Mammary epithelial cell (primary cell): Measurements from ENCODE around the gene TNFSF11.

Experiments
- EZH2 ChIP-seq: IDR thresholded peaks from 2 replicates; pipeline ENCODE4 v1.6.1; 2012; ENCODE audit warnings: low read length, inconsistent platforms, borderline replicate concordance
- TF ChIP-seq, protein P1 (sequence below), 2 donors: IDR thresholded peaks in 1 of 2; conservative IDR thresholded peaks in 1 of 2; 2 replicates each; pipeline ENCODE4 v1.5.1; 2011 to 2012; ENCODE audit warnings: inconsistent platforms in 2 of 2, low read length in 2 of 2, mild to moderate bottlenecking in 2 of 2, control low read depth in 1 of 2, low read depth in 1 of 2; ENCODE audit not compliant: insufficient read depth in 1 of 2; ENCODE audit errors: extremely low read depth in 1 of 2

DNA sequence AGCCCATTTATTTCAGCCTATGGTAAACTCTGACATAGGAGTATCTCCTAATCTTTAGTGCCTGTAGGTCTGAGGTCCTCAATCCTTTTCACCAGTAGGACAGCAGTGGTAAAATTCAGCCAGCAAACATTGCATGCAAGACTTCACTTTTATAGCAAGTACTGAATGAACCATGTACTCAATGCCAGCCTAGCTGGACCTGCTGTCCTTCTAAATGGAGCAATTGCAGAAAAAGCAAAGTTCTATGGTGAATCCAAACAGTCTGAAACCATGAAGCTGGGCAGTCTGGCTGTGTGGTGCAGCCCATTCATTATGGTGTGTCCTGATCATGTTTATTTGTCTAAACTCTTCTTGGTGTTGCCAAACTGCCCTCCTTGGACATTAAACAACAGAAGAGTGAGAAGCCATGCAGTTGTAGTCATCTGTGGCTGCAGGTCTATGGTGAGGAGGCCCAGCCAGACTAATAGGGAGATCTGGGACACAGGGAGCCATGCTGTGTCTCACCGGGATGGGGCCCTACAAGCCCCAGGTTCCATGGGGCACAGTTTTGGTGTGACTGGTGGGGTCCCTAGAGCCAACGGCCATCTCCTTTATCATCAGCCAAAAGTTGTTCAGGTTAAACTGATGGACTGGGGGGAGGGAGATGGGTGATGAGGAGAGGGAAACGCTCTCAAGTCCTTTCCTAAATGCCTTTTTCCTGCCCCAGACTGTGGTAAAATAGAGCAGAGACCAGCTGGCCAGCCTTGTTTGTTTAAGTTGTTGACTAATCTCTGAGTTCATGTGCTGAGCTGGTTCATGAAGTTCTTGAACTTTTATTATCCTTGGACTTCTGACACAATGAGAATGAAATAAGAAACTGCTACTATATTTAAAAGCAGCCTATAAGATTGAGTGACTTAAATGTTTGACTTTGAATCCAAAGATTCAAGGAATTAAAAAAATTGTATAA is 20.6 kb upstream of the TNFSF11 start:
- TF ChIP-seq EZH2, result no peak
- TF ChIP-seq, protein P1, sequence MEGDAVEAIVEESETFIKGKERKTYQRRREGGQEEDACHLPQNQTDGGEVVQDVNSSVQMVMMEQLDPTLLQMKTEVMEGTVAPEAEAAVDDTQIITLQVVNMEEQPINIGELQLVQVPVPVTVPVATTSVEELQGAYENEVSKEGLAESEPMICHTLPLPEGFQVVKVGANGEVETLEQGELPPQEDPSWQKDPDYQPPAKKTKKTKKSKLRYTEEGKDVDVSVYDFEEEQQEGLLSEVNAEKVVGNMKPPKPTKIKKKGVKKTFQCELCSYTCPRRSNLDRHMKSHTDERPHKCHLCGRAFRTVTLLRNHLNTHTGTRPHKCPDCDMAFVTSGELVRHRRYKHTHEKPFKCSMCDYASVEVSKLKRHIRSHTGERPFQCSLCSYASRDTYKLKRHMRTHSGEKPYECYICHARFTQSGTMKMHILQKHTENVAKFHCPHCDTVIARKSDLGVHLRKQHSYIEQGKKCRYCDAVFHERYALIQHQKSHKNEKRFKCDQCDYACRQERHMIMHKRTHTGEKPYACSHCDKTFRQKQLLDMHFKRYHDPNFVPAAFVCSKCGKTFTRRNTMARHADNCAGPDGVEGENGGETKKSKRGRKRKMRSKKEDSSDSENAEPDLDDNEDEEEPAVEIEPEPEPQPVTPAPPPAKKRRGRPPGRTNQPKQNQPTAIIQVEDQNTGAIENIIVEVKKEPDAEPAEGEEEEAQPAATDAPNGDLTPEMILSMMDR (conservative IDR thresholded peaks at IDR 0.05 in 1 of 2, IDR thresholded peaks at IDR 0.05 in 1 of 2; ENCODE audit: extremely low read depth in 1 of 2, insufficient read depth in 1 of 2, low read depth in 1 of 2, low read length in 2 of 2), result no peak
